ENCODE measurements around the gene SH2B3. TPM values are rescaled to one million over a fixed set of nuclear protein-coding genes. Genes with fewer than 3 reads are reported as not detected.

SH2B3 gene
- total RNA-seq, 1 donor from 2014 or later, result 2.8 TPM

DNA sequence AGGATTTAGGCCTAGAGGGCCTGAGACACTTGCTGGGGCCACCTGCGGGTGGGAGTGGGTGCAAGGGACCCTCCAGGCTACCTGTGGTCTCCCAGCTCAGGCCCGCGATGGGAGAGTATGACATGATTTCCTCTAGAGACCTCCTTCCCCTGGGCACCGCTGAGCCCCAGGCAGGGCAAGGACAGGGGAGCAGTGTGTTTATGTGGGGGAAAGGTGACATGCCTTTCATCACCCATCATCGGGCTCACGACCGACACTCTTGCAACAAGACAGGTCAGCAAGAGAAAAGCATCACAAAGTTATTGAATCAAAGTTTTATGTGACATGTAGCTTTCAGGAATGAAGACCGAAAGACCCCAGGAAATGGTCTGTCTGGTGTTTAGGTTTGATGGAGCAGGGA, 19.9 kb downstream of the SH2B3 start:
- no peak overlapping the region for H3K27ac ChIP-seq
- peaks cover 10% of the 10 kb centered on the region for H3K4me1 Mint-ChIP-seq
- H3K9ac ChIP-seq, result no peak overlapping the region

DNA sequence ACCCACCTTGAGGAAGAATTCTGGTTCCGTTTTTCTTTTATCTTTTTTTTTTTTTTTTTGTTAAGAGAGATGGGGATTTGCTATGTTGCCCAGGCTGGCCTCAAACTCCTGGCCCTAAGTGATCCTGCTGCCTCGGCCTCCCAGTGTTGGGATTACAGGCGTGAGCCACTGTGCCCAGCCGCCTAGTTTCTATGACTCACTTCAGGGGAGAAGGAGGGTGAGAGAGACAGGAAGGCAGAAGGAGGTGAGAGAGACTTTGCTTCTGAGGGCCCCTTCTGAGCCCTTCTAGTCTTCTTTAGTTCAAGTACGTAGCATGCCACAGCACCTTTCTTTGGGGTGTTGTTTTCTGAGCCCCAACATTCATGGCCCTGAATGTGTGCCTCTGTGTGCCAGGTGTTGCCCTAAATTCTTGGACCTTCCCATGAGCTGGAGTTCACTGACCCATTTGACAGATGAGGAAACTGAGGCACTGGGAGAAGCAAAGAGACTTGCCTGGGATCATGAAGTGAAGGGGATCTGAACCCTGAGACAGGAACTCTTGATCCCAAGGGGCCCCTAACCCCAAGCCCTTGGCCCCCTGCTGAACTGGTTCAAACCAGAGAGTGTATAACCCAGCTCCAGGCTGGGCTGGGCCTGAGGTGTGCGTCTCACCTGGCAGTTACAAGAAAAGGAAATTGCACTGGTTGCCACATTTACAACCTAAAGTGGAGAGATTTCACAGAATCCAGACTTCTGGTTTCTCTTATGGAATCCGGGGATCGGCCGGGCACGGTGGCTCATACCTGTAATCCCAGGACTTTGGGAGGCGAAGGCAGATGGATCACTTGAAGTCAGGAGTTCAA, 20.8 kb downstream of the SH2B3 start:
- H3K27me3 ChIP-seq, result no peaks in the 10 kb centered on the region
- Mint-ChIP-seq H3K4me3 (no peak overlapping the region), H3K36me3 (no peaks in the 10 kb centered on the region), H3K27ac (no peak overlapping the region), H3K9me3 (no peaks in the 10 kb centered on the region), H3K4me1 (peaks cover 15% of the 10 kb centered on the region), H3K27me3 (ENCODE audit: insufficient read depth, low read depth) (peaks cover 7% of the 10 kb centered on the region)
- H3K9me3 ChIP-seq (ENCODE audit: low read depth), result no peaks in the 10 kb centered on the region
- H3K4me1 ChIP-seq, result peaks cover 19% of the 10 kb centered on the region
- H3K9ac ChIP-seq, result no peak overlapping the region
- no peak overlapping the region for H3K4me2 ChIP-seq
- no peak for DNase-seq (ENCODE audit: low spot score)
- peaks cover 13% of the 10 kb centered on the region for H4K20me1 ChIP-seq (ENCODE audit: low read depth)
- H2AFZ ChIP-seq (replicated peaks), result no peak overlapping the region
- H3K36me3 ChIP-seq, result no peaks in the 10 kb centered on the region
- no peaks in the 10 kb centered on the region for H3K79me2 ChIP-seq (ENCODE audit: low read depth)
- no peak for TF ChIP-seq EZH2 (IDR thresholded peaks at IDR 0.05)
- no peak for TF ChIP-seq EZH2phosphoT487 (IDR thresholded peaks at IDR 0.05)
- TF ChIP-seq, protein P1, sequence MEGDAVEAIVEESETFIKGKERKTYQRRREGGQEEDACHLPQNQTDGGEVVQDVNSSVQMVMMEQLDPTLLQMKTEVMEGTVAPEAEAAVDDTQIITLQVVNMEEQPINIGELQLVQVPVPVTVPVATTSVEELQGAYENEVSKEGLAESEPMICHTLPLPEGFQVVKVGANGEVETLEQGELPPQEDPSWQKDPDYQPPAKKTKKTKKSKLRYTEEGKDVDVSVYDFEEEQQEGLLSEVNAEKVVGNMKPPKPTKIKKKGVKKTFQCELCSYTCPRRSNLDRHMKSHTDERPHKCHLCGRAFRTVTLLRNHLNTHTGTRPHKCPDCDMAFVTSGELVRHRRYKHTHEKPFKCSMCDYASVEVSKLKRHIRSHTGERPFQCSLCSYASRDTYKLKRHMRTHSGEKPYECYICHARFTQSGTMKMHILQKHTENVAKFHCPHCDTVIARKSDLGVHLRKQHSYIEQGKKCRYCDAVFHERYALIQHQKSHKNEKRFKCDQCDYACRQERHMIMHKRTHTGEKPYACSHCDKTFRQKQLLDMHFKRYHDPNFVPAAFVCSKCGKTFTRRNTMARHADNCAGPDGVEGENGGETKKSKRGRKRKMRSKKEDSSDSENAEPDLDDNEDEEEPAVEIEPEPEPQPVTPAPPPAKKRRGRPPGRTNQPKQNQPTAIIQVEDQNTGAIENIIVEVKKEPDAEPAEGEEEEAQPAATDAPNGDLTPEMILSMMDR (IDR thresholded peaks at IDR 0.05), result no peak
- H3K4me3 ChIP-seq, result no peak overlapping the region
- H3F3A ChIP-seq (ENCODE audit: low read depth), result no peaks in the 10 kb centered on the region
- H3K27ac ChIP-seq, result no peak overlapping the region

More for the DNA sequence above, 19.9 kb downstream of the SH2B3 start:
- Histone ChIP-seq H3K9me3 (ENCODE audit: low read depth) (no peaks in the 10 kb centered on the region), H3K79me2 (ENCODE audit: low read depth) (no peaks in the 10 kb centered on the region), H4K20me1 (ENCODE audit: low read depth) (peaks cover 13% of the 10 kb centered on the region), H2AFZ (replicated peaks) (no peak overlapping the region), H3F3A (ENCODE audit: low read depth) (no peaks in the 10 kb centered on the region), H3K36me3 (no peaks in the 10 kb centered on the region), H3K4me3 (no peak overlapping the region), H3K4me1 (peaks cover 14% of the 10 kb centered on the region), H3K4me2 (no peak overlapping the region), H3K27me3 (no peaks in the 10 kb centered on the region)
- no peak overlapping the region for H3K4me3 Mint-ChIP-seq
- TF ChIP-seq EZH2 (IDR thresholded peaks at IDR 0.05) (no peak), EZH2phosphoT487 (IDR thresholded peaks at IDR 0.05) (no peak)
- TF ChIP-seq, protein P1 (IDR thresholded peaks at IDR 0.05), result no peak
- no peaks in the 10 kb centered on the region for H3K9me3 Mint-ChIP-seq
- H3K27ac Mint-ChIP-seq, result no peak overlapping the region
- DNase-seq (ENCODE audit: low spot score), result no peak
- H3K27me3 Mint-ChIP-seq (ENCODE audit: insufficient read depth, low read depth), result peaks cover 10% of the 10 kb centered on the region
- no peaks in the 10 kb centered on the region for H3K36me3 Mint-ChIP-seq

DNA sequence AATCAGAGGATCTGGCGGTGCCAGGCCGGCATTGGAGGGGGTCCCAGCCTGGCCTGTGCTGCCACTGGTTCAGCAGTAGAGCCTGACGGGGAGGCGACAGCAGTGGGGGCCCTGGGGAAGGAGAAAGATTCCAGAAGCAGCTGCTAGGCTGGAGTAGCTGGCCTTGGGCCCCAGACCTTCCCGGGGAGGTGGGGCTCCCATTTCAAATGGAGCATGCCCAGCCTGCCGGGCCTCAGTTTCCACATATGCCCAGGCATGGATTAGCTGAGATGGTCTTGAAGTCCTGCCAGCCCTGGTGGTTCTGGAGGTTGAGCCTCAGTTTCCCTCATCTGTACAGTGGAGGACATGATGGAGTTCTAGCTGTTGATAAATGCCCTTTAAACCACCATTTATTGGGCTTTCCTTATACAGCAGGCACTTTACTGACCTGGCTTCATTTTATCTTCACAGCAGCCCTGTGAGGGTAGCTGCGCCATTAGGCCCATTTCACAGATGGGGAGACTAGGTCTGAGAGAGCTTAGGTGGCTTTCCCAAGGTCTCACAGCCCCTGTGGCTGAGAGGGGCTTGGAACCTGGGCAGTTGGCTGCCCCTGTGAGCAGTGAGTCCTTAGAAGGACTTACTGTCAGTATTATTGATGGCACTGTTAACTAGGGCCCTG, 21.8 kb downstream of the SH2B3 start:
- no peak for DNase-seq (ENCODE audit: low spot score)
- Histone ChIP-seq H2AFZ (replicated peaks) (no peak overlapping the region), H3F3A (ENCODE audit: low read depth) (no peaks in the 10 kb centered on the region), H3K9ac (no peak overlapping the region), H3K27ac (no peak overlapping the region), H3K4me1 (peaks cover 21% of the 10 kb centered on the region), H3K27me3 (no peaks in the 10 kb centered on the region), H3K4me3 (no peak overlapping the region), H3K79me2 (ENCODE audit: low read depth) (no peaks in the 10 kb centered on the region), H3K36me3 (no peaks in the 10 kb centered on the region), H3K4me2 (no peak overlapping the region), H4K20me1 (ENCODE audit: low read depth) (peaks cover 13% of the 10 kb centered on the region), H3K9me3 (ENCODE audit: low read depth) (no peaks in the 10 kb centered on the region)
- TF ChIP-seq, protein P1 (IDR thresholded peaks at IDR 0.05), result no peak
- TF ChIP-seq EZH2 (IDR thresholded peaks at IDR 0.05), result no peak
- no peak for TF ChIP-seq EZH2phosphoT487 (IDR thresholded peaks at IDR 0.05)
- no peaks in the 10 kb centered on the region for H3K36me3 Mint-ChIP-seq
- no peaks in the 10 kb centered on the region for H3K9me3 Mint-ChIP-seq
- peaks cover 18% of the 10 kb centered on the region for H3K4me1 Mint-ChIP-seq
- peaks cover 8% of the 10 kb centered on the region for H3K27me3 Mint-ChIP-seq (ENCODE audit: insufficient read depth, low read depth)
- H3K27ac Mint-ChIP-seq, result no peak overlapping the region
- no peak overlapping the region for H3K4me3 Mint-ChIP-seq
